Heart left ventricle (tissue), 13 donors: ENCODE results near the gene RIOK3.

Source experiments
- CTCF ChIP-seq, 12 donors: fragments of 200-600 bp; sonication (generic) in 4 of 12; IDR thresholded peaks; one replicate each; pipeline versions ENCODE4 v1.5.0 to v1.8.0; 2018 to 2022; ENCODE audit warnings: antibody characterized with exemption in 12 of 12, mild to moderate bottlenecking in 5 of 12
- POLR2A ChIP-seq, 2 donors: fragments of 450-650 bp; IDR thresholded peaks; one replicate each; pipeline ENCODE4 v1.6.1; 2017; ENCODE audit warnings: antibody characterized with exemption in 2 of 2, mild to moderate bottlenecking in 2 of 2, moderate library complexity in 2 of 2
- donor health status: ischemic (EF 13 %, LVEDD 7.1; RV severe dilation, severe dysfunction).
- donor health status: DM: no; HTN: yes; CAD: no.
- donor health status: DM: no; HTN: no; CAD: no.
- donor health status: ischemic (EF 25% LVEDD 6.9; RV normal size, moderate dysfunction).
- donor health status: ischemic (EF 25% LVEDD 5.7; RV mildly dilated, moderate dysfunction).
- donor health status: ischemic (EF 35%, LVEDD 5.7; RV mildly dilated, moderate dysfunction).
- donor health status: nonischemic (EF 11% LVEDD 7.7; RV severe dilation, severe dysfunction).
- donor health status: DM: yes; HTN: yes; CAD: no.
- donor health status: PGD.
- donor health status: ischemic (EF 29% LVEDD 5.4; RV normal size, mild dysfunction).
- donor health status: nonischemic (EF 23%, LVEDD 6.1; RV moderate dilation, normal function).

DNA sequence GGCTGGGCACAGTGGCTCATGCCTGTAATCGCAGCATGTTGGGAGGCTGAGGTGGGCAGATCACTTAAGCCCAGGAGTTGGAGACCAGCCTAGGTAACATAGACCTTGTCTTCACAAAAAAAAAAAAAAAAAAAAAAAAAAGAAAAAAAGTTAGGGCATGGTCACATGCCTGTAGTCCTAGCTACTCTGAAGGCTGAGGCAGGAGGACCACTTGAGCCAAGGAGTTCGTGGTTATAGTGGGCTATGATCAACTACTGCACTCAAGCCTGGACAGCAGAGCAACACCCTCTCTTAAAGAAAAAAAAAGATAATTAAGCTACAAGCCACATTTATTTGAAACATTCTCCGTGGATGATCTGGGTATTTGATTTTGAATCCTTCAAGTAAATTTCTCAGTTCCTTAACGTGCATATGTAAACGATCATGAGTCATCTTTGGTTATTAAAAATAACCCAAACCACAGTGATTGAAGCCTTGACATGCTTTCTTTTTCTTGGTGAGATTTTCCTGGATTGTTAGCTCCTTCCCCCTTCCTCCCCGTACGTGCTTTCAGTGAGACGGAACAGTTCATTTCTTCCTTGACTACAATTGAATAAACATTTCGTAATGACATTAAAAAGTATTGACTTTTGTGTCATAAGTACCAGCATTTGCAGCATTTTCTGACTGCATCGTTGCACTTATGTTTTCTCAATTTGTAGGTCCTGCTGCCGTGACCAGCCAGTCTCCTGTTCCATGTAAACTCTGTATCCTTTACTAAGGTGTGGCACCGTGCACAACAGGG, 70.5 kb downstream of the RIOK3 start:
- TF ChIP-seq CTCF (IDR thresholded peaks at IDR 0.05) (no peak), POLR2A (IDR thresholded peaks at IDR 0.05) (no peak)
